ENCODE measurements around the gene SLC22A17. TPM values are rescaled to one million over a fixed set of nuclear protein-coding genes. Genes with fewer than 3 reads are reported as not detected.

The SLC22A17 gene
- total and polyA plus RNA-seq, 9 of the 15 experiments (the other 6 are each of a cell fraction or from before 2014, with no cell fraction given), result 0.07 to 0.09 TPM; not detected in 7

- TF ChIP-seq ARID4B (CRISPR knock-in tag; IDR thresholded peaks at IDR 0.05) (peak; percentile 89), PHF8 (IDR thresholded peaks at IDR 0.05; ENCODE audit: borderline replicate concordance, low read length) (peak; percentile 85), RCOR1 (IDR thresholded peaks at IDR 0.05; ENCODE audit: borderline replicate concordance in 1 of 2, low read depth in 2 of 2, low read length in 2 of 2) (peak; percentile 59 to 72), HMGN3 (IDR thresholded peaks at IDR 0.05; ENCODE audit: borderline replicate concordance, extremely low read depth, insufficient read length, low read depth, low read length) (peak; percentile 66), PCBP1 (IDR thresholded peaks at IDR 0.05; ENCODE audit: low read depth, low read length, poor library complexity, severe bottlenecking) (peak; percentile 97), AFF4 (CRISPR knock-in tag; IDR thresholded peaks at IDR 0.05) (0 out of 2 replicates have a peak, but pooled peaks have one; percentile 46), U2AF2 (optimal IDR thresholded peaks at IDR 0.05; ENCODE audit: low read depth, low read length) (no peak), PHB2 (IDR thresholded peaks at IDR 0.05; ENCODE audit: low read depth) (no peak), RBBP5 (IDR thresholded peaks at IDR 0.05; ENCODE audit: borderline replicate concordance, insufficient read depth, low read length, poor library complexity, severe bottlenecking) (peak; percentile 79), ZKSCAN1 (IDR thresholded peaks at IDR 0.05; ENCODE audit: low read depth, low read length) (peak; percentile 49; the same call in 1 of the 2 replicates), GABPA (tag; conservative IDR thresholded peaks at IDR 0.05; ENCODE audit: low read depth) (no peak), PHB (CRISPR knock-in tag; IDR thresholded peaks at IDR 0.05) (no peak), MBD2 (IDR thresholded peaks at IDR 0.05; ENCODE audit: borderline replicate concordance, low read depth) (0 out of 2 replicates have a peak, but pooled peaks have one; percentile 84)
These were observed 46.1 kb downstream of the SLC22A17 start, which contains the start of gene BCL2L2 (continued) for GRCh38 chr14:23306412-23307145.
